ENCODE data around the gene REV3L.

Gene REV3L

GRCh38 chr6:111347589-111347988 is 135.4 kb downstream of the REV3L start:
- no peak for TF ChIP-seq CTCF (IDR thresholded peaks at IDR 0.05; ENCODE audit: control extremely low read depth, extremely low read depth, low read depth, missing control alignments)
- DNase-seq (ENCODE audit: extremely low spot score), result no peak
- POLR2A ChIA-PET, result no interaction called here
- CTCF ChIA-PET, result interaction anchor here (1.6 to 1.8 kb wide), 2 partner anchors 42 to 131 kb away, joined by 4 to 7 read pairs; no protein-coding TSS in a partner anchor

GRCh38 chr6:111342913-111343312 is 140.1 kb downstream of the REV3L start:
- no peak for TF ChIP-seq CTCF (IDR thresholded peaks at IDR 0.05; ENCODE audit: control extremely low read depth, extremely low read depth, low read depth, missing control alignments)
- DNase-seq (ENCODE audit: extremely low spot score), result no peak
- POLR2A ChIA-PET, result no interaction called here
- CTCF ChIA-PET, result no interaction called here

- no peak for TF ChIP-seq CTCF (IDR thresholded peaks at IDR 0.05; ENCODE audit: control extremely low read depth, extremely low read depth, low read depth, missing control alignments)
- POLR2A ChIA-PET, result no interaction called here
- DNase-seq (ENCODE audit: extremely low spot score), result no peak
- CTCF ChIA-PET, result no interaction called here
Observed at GRCh38 chr6:111339294-111339693, 143.7 kb downstream of the REV3L start.

- no peak for TF ChIP-seq CTCF (IDR thresholded peaks at IDR 0.05; ENCODE audit: control extremely low read depth, extremely low read depth, low read depth, missing control alignments)
- peak; percentile 50 for DNase-seq (ENCODE audit: extremely low spot score)
- ChIA-PET CTCF (interaction anchor here (1.3 kb wide), 1 partner anchor 10 kb away, joined by 3 read pairs; no protein-coding TSS in a partner anchor), POLR2A (no interaction called here)
Observed at GRCh38 chr6:111338843-111339242, 144.2 kb downstream of the REV3L start.

GRCh38 chr6:111337829-111338236 is 145.2 kb downstream of the REV3L start:
- ChIA-PET CTCF (interaction anchor here (1.2 to 1.3 kb wide), 2 partner anchors 8 to 11 kb away, joined by 3 read pairs; no protein-coding TSS in a partner anchor), POLR2A (no interaction called here)
- no peak for DNase-seq (ENCODE audit: extremely low spot score)
- TF ChIP-seq CTCF (IDR thresholded peaks at IDR 0.05; ENCODE audit: control extremely low read depth, extremely low read depth, low read depth, missing control alignments), result no peak

- POLR2A ChIA-PET, result no interaction called here
- TF ChIP-seq CTCF (IDR thresholded peaks at IDR 0.05; ENCODE audit: control extremely low read depth, extremely low read depth, low read depth, missing control alignments), result no peak
Observed at GRCh38 chr6:111329882-111330633, 153.0 kb downstream of the REV3L start.

More at GRCh38 chr6:111329882-111330633, 153.0 kb downstream of the REV3L start:
- CTCF ChIA-PET, result interaction anchor here (0.9 kb wide), 1 partner anchor 148 kb away, joined by 3 read pairs; no protein-coding TSS in a partner anchor
- DNase-seq (ENCODE audit: extremely low spot score), result peak; percentile 25
